ENCODE results near the gene TFE3.
"Not testable (repeated sequence)": the region's sequence is repeated elsewhere in the genome, so short reads cannot be mapped to it uniquely, and the experiment has no call there.

Gene TFE3

DNA sequence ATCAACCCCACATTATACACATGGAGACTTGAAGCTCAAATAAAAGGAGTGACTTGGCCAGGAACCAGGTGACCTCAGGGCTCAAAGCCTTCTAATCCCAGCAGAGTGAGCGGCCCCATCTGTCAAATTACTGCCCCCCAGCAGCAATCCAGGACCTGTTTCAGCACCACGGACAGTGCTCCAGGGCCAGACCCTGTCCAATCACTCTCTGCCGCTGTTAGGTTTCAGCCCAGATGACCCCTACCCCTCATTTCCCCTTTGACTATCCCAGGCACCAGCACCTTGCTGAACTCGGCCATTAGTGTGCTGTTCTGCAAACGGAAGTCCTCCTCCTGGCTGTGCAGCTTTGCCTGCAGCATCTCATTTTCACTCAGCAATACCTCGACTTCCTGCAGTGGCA, 46.2 kb downstream of the TFE3 start:
- TF ChIP-seq TAF1 (IDR thresholded peaks at IDR 0.05; ENCODE audit: borderline replicate concordance, low read depth, low read length) (no peak), POLR2A (IDR thresholded peaks at IDR 0.05; ENCODE audit: low read depth, low read length) (no peak), POLR2AphosphoS5 (IDR thresholded peaks at IDR 0.05; ENCODE audit: low read depth, low read length) (no peak)
- no peak for FAIRE-seq
- DNase-seq (ENCODE audit: insufficient read length), result no peak

DNA sequence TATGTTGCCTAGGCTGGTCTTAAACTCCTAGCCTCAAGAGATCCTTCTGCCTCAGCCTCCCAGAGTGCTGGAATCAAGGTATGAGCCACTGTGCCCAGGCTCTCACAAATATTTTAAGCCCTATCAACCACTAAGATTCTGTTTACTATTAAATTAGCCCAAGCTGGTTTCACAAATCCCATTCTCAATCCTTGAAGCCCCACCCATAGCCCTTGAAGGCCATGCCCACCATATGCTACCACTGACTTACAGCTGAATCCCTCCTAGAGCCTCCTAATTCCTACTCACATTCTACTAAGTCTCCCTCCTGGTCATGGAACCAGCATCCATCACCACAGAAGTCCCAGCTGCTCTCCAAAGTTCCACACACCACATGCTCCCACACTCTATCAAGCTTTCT, 50.8 kb downstream of the TFE3 start:
- no peak for DNase-seq (ENCODE audit: insufficient read length)
- no peak for FAIRE-seq
- TF ChIP-seq POLR2A (IDR thresholded peaks at IDR 0.05; ENCODE audit: low read depth, low read length) (no peak), POLR2AphosphoS5 (IDR thresholded peaks at IDR 0.05; ENCODE audit: low read depth, low read length) (no peak), TAF1 (IDR thresholded peaks at IDR 0.05; ENCODE audit: borderline replicate concordance, low read depth, low read length) (no peak)

DNA sequence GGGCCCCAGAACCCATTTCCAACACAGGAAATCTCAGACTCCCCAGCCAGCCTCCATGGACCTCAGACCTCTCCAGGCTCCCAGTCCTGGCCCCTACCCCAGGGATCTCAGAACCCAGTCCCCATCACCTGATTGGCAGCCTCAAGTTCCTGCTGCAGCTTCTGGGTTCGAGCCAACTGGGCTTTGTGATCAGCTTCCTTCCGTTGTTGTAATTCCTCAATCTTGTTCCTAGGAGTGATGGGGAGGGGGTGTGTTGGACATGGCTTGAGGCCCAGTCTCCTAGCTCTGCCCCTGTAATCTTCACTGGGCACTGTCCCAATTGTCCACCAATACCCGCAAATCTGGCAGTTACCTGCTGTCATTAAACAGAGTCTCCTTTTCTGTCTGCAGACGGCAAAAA, 53.7 kb downstream of the TFE3 start:
- TF ChIP-seq POLR2AphosphoS5 (IDR thresholded peaks at IDR 0.05; ENCODE audit: low read depth, low read length), result no peak
- TF ChIP-seq TAF1 (IDR thresholded peaks at IDR 0.05; ENCODE audit: borderline replicate concordance, low read depth, low read length), result no peak
- FAIRE-seq, result no peak
- no peak for DNase-seq (ENCODE audit: insufficient read length)

DNA sequence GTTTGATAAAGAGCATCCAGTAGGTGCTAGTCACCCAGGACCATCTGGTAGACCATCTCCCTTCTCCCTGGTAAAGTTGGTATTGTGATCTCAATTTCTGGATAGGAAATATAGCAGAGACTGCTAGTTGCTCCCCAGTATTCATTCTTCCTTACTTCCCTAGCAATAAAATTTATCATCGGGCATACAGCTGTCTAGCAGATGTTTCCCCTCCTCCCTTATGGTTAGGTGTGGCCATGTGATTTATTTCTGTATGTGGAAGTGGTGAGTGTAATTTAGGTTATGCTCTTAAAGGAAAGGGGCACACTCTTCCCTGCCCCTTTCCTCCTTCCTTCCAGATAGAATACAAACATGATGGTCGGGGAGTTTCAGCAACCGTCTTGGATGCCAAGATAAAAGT, 59.3 kb downstream of the TFE3 start:
- DNase-seq (ENCODE audit: insufficient read length) (no peak), FAIRE-seq (no peak)
- TF ChIP-seq POLR2AphosphoS5 (IDR thresholded peaks at IDR 0.05; ENCODE audit: low read depth, low read length), result no peak
- no peak for TF ChIP-seq TAF1 (IDR thresholded peaks at IDR 0.05; ENCODE audit: borderline replicate concordance, low read depth, low read length)
- TF ChIP-seq POLR2A (IDR thresholded peaks at IDR 0.05; ENCODE audit: low read depth, low read length), result no peak

DNA sequence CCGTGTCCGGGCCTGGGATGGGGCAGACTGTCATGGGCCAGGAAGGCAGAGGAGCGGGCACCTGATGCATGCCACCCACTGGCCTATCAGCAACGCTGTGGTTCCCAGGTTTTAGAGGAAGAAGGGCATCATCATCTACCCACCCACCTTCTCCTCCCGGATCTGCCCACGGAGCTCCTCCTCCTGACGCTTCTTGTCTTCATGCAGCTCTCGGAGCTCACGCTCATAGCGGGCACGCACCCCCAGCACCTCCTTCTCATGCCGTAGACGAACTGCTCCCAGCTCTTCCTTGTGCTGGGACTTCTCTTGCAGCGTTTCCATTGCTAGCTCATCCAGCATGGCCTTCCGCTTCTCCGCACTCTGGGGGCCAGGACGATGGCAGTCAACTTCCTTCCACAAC, 60.1 kb downstream of the TFE3 start:
- FAIRE-seq (no peak), DNase-seq (ENCODE audit: insufficient read length) (no peak)
- TF ChIP-seq POLR2AphosphoS5 (IDR thresholded peaks at IDR 0.05; ENCODE audit: low read depth, low read length) (no peak), TAF1 (IDR thresholded peaks at IDR 0.05; ENCODE audit: borderline replicate concordance, low read depth, low read length) (no peak), POLR2A (IDR thresholded peaks at IDR 0.05; ENCODE audit: low read depth, low read length) (no peak)

DNA sequence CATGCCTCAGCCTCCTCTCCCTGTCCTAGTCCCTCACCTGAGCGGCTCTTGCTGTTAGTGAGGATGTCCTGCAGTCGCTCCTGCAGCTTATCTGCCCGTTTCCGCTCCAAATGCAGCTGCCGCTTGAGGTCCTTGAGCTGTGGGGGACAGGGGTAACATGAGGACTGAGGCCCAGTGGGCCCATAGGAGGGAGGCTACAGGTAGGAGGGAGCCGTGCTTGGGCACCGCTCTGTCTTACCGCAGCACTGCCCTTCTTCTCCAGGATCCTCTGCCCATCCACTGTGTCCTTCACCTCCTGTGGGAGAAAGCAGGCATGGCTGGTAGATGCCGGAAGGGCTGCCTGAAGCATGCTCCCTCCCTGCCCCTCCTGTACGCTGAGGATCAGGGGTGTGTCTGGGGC, 62.0 kb downstream of the TFE3 start:
- FAIRE-seq (no peak), DNase-seq (ENCODE audit: insufficient read length) (no peak)
- no peak for TF ChIP-seq TAF1 (IDR thresholded peaks at IDR 0.05; ENCODE audit: borderline replicate concordance, low read depth, low read length)
- no peak for TF ChIP-seq POLR2A (IDR thresholded peaks at IDR 0.05; ENCODE audit: low read depth, low read length)

DNA sequence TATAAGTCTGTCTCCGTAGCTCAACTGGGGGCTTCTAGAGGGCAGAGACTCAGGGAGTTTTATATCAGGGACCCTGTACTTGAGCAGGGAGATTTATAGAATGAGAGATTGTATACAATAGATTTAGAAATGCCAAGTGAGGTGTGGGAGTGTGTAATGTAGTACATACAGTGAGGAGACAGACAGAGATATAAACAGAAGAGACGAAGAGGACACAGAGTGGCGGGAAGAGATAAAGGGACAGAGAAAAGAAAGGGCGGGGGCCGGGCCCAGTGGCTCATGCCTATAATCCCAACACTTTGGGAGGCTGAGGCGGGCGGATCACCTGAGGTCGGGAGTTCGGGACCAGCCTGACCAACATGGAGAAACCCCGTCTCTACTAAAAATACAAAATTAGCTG, 62.8 kb downstream of the TFE3 start:
- DNase-seq (ENCODE audit: insufficient read length); FAIRE-seq: not testable (repeated sequence)

Data from GM12892 (cell line).